Measurements from ENCODE around the gene SIPA1L2.

Gene SIPA1L2

DNA sequence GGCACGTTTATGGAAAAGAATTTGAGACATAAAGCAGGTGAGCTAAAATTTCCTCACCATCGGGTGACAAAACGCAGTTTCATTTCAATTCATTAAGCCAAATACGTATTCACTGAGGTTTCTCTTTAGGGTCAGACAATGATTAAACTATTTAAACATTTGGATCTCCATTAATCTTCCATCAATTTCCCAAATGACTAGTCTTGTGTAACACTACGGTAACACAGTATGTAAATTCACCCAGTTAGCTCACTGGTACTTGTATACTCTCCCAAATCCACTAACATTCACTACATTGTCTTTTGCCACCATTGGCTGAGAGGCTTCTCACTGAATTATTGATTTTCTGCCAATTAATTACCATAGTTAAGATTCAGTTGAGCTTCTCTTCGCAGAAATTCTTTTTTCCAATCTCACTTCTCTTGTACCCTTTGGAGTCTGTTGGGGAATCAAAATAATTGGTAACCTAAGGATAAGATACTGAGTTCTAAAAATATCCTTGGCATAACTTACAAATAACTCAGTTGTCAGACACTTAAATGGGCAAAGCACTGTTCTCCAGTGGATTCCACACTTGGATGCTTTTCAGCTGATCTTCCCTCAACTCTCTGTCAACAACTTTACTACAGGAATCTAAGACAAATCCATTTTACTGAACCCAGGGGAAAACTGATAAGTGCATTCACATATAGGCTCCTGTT, 40.7 kb downstream of the SIPA1L2 start:
- TF ChIP-seq TAF1 (IDR thresholded peaks at IDR 0.05; ENCODE audit: borderline replicate concordance, insufficient read depth, low read length) (no peak), POLR2AphosphoS5 (IDR thresholded peaks at IDR 0.05; ENCODE audit: low read depth, low read length) (no peak), SIN3A (IDR thresholded peaks at IDR 0.05; ENCODE audit: borderline replicate concordance, insufficient read depth, low read length) (no peak), FOXP2 (optimal IDR thresholded peaks at IDR 0.05; ENCODE audit: borderline replicate concordance, extremely low read depth, extremely low read length, insufficient read depth) (no peak)
- TF ChIP-seq, protein P1, sequence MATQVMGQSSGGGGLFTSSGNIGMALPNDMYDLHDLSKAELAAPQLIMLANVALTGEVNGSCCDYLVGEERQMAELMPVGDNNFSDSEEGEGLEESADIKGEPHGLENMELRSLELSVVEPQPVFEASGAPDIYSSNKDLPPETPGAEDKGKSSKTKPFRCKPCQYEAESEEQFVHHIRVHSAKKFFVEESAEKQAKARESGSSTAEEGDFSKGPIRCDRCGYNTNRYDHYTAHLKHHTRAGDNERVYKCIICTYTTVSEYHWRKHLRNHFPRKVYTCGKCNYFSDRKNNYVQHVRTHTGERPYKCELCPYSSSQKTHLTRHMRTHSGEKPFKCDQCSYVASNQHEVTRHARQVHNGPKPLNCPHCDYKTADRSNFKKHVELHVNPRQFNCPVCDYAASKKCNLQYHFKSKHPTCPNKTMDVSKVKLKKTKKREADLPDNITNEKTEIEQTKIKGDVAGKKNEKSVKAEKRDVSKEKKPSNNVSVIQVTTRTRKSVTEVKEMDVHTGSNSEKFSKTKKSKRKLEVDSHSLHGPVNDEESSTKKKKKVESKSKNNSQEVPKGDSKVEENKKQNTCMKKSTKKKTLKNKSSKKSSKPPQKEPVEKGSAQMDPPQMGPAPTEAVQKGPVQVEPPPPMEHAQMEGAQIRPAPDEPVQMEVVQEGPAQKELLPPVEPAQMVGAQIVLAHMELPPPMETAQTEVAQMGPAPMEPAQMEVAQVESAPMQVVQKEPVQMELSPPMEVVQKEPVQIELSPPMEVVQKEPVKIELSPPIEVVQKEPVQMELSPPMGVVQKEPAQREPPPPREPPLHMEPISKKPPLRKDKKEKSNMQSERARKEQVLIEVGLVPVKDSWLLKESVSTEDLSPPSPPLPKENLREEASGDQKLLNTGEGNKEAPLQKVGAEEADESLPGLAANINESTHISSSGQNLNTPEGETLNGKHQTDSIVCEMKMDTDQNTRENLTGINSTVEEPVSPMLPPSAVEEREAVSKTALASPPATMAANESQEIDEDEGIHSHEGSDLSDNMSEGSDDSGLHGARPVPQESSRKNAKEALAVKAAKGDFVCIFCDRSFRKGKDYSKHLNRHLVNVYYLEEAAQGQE (IDR thresholded peaks at IDR 0.05; ENCODE audit: insufficient read depth in 1 of 2, low read depth in 2 of 2, low read length in 2 of 2): no peak

DNA sequence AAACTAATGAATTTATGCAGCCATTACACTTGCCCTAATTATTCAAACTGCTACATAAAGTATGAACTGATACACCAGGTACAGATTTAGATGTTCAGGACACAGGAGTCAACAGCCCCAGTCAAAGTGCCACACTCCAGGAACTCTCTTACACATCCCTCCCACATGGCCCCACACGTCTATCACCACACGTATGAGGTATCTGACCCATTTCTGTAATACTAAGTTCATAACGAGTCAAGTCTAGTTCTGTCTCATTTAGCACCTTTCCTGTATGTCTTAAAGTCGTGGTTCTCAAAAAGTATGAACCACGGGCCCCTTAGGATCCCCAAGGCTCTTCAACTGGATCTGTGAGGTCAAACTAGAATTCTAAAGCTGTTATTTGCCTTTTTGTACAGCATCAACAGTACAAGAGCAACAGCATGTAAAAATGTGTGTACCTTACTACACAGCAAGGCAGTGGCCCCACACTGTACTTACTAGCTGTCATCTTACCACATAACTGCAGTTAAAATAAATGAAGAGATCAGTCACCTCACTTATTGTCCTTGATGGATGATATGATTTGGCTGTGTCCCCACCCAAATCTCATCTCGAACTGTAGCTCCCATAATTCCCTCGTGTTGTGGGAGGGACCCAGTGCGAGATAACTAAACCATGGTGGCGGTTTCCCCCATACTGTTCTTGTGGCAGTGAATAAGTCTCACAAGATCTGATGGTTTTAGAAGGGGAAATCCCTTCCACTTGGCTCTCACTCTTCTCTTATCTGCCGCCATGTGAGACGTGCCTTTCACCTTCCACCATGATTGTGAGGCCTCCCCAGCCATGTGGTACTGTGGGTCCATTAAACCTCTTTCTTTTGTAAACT, 42.6 kb downstream of the SIPA1L2 start:
- TF ChIP-seq POLR2AphosphoS5 (IDR thresholded peaks at IDR 0.05; ENCODE audit: low read depth, low read length): no peak
- TF ChIP-seq, protein P1 (IDR thresholded peaks at IDR 0.05; ENCODE audit: insufficient read depth in 1 of 2, low read depth in 2 of 2, low read length in 2 of 2): no peak
- TF ChIP-seq FOXP2 (optimal IDR thresholded peaks at IDR 0.05; ENCODE audit: borderline replicate concordance, extremely low read depth, extremely low read length, insufficient read depth): no peak
- no peak for TF ChIP-seq TAF1 (IDR thresholded peaks at IDR 0.05; ENCODE audit: borderline replicate concordance, insufficient read depth, low read length)
- TF ChIP-seq SIN3A (IDR thresholded peaks at IDR 0.05; ENCODE audit: borderline replicate concordance, insufficient read depth, low read length): no peak

DNA sequence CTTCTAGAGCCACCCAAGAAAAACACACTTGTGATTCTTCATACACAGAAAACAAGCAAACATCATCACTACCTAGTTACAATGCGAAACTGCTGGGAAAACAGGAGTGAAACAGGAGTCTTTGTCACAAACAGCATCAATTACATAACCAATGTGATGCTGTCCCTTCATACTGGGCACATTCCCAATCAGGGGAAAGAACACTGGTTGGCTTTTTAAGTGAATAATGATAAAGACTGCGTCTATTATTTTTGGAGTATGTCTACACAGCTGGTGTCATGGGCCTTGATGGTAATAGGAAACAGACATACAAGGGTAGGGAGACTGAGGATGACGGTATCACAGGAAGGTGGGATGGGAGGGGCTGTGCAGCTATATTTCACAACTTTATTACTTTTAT, 43.3 kb downstream of the SIPA1L2 start:
- TF ChIP-seq SIN3A (IDR thresholded peaks at IDR 0.05; ENCODE audit: borderline replicate concordance, insufficient read depth, low read length) (no peak), TAF1 (IDR thresholded peaks at IDR 0.05; ENCODE audit: borderline replicate concordance, insufficient read depth, low read length) (no peak), POLR2AphosphoS5 (IDR thresholded peaks at IDR 0.05; ENCODE audit: low read depth, low read length) (no peak), FOXP2 (optimal IDR thresholded peaks at IDR 0.05; ENCODE audit: borderline replicate concordance, extremely low read depth, extremely low read length, insufficient read depth) (no peak)
- TF ChIP-seq, protein P1 (IDR thresholded peaks at IDR 0.05; ENCODE audit: insufficient read depth in 1 of 2, low read depth in 2 of 2, low read length in 2 of 2): no peak

DNA sequence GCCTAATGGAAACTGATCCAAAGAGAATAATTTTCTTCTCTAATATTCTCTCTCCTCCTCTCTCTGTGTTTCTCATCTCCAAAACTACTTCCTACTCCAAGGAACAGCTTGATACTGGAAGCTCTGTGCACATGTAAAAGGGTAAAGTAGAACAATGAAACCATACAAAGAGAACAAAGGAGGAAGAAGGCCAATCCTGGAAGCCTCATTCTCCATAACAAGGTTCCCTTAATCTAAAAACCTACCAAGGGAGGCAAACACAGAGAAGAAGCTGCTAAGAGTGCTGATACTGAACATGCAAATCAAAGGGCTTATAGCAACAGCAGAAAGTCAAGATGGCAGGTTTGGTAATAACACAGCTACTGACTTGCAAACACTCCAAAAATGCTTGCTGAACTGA, 44.4 kb downstream of the SIPA1L2 start:
- no peak for TF ChIP-seq SIN3A (IDR thresholded peaks at IDR 0.05; ENCODE audit: borderline replicate concordance, insufficient read depth, low read length)
- no peak for TF ChIP-seq FOXP2 (optimal IDR thresholded peaks at IDR 0.05; ENCODE audit: borderline replicate concordance, extremely low read depth, extremely low read length, insufficient read depth)
- TF ChIP-seq, protein P1 (IDR thresholded peaks at IDR 0.05; ENCODE audit: insufficient read depth in 1 of 2, low read depth in 2 of 2, low read length in 2 of 2): no peak

Measured in PFSK-1 (cell line).